A673 (cell line): ENCODE results near the gene PPP1R2. TPM values are rescaled to one million over a fixed set of nuclear protein-coding genes. Genes with fewer than 3 reads are reported as not detected.
"Not testable (repeated sequence)": the region's sequence is repeated elsewhere in the genome, so short reads cannot be mapped to it uniquely, and the experiment has no call there.

Experiments
- BruUV-seq: library from RNA; stranded (reverse); fragments of 400-500 nt; replicated peaks from 2 replicates; lab custom pipeline; 2021; lab: Mats Ljungman, UMichigan
- CTCF ChIA-PET: fragments of 300-600 bp; sonication (Branson Sonifier 250); formaldehyde crosslinking; loops from one replicate; lab custom pipeline; 2022; ENCODE audit warnings: antibody characterized with exemption; lab: Charles Lee
- POLR2A ChIA-PET: fragments of 300-600 bp; sonication (Branson Sonifier 250); formaldehyde crosslinking; loops from one replicate; lab custom pipeline; 2022; ENCODE audit warnings: antibody characterized with exemption; ENCODE audit not compliant: low non-redundant PET; lab: Charles Lee
- DNase-seq: peaks from one replicate; pipeline ENCODE4 v3.0.0-alpha.2; 2015; ENCODE audit warnings: low spot score
- H3K27ac ChIP-seq: fragments of 200-600 bp; sonication (generic); 2 replicates; pipeline ENCODE4 v1.5.1; 2016; ENCODE audit warnings: mixed run types, low read depth, mild to moderate bottlenecking, mixed read lengths, antibody characterized with exemption, low read length; ENCODE audit not compliant: poor library complexity, severe bottlenecking
- H3K27me3 ChIP-seq: fragments of 200-600 bp; sonication (generic); replicated peaks from 2 replicates; pipeline ENCODE4 v1.6.1; 2017; ENCODE audit warnings: mixed run types, low read depth, mild to moderate bottlenecking, mixed read lengths, antibody characterized with exemption, low read length; ENCODE audit not compliant: insufficient read depth, poor library complexity
- H3K36me3 ChIP-seq: fragments of 200-600 bp; sonication (generic); 2 replicates; pipeline ENCODE4 v1.6.1; 2016; ENCODE audit warnings: mixed run types, mild to moderate bottlenecking, mixed read lengths, antibody characterized with exemption, low read length; ENCODE audit not compliant: insufficient read depth, poor library complexity, severe bottlenecking
- H3K4me1 ChIP-seq: fragments of 200-600 bp; sonication (generic); 2 replicates; pipeline ENCODE4 v1.6.1; 2017; ENCODE audit warnings: mixed run types, mild to moderate bottlenecking, mixed read lengths, antibody characterized with exemption, low read length; ENCODE audit not compliant: insufficient read depth, poor library complexity, severe bottlenecking
- H3K4me3 ChIP-seq: fragments of 200-600 bp; sonication (generic); 2 replicates; pipeline ENCODE4 v1.5.1; 2016; ENCODE audit warnings: low read depth, mixed run types, mild to moderate bottlenecking, mixed read lengths, low read length; ENCODE audit not compliant: poor library complexity, severe bottlenecking
- H3K9me3 ChIP-seq: fragments of 200-600 bp; sonication (generic); 2 replicates; pipeline ENCODE4 v1.6.1; 2016; ENCODE audit warnings: mixed run types, low read depth, mild to moderate bottlenecking, mixed read lengths, antibody characterized with exemption, low read length; ENCODE audit not compliant: poor library complexity, severe bottlenecking
- CTCF ChIP-seq: fragments of 300-800, 200-600 bp; sonication (generic); conservative IDR thresholded peaks from 2 replicates; pipeline ENCODE4 v1.5.1; 2017; ENCODE audit warnings: low read depth, mild to moderate bottlenecking, antibody characterized with exemption, low read length, moderate library complexity, mixed read lengths
- EZH2 ChIP-seq: fragments of 200-600 bp; sonication (generic); IDR thresholded peaks from 2 replicates; pipeline ENCODE4 v1.6.1; 2017; ENCODE audit warnings: borderline replicate concordance, low read depth, mild to moderate bottlenecking, mixed read lengths, antibody characterized with exemption, low read length; ENCODE audit not compliant: poor library complexity, severe bottlenecking
- intact Hi-C: fragments of 100-400 bp; cut with micrococcal nuclease; formaldehyde crosslinking; loops from one replicate; pipeline ENCODE4 v1.10.0; 2022; ENCODE audit not compliant: unreplicated experiment
- total RNA-seq: library from RNA; stranded (reverse); gene quantifications from 2 replicates; pipeline ENCODE4 v1.2.3, GENCODE V29; 2021

Gene PPP1R2
- total RNA-seq, 1 experiment from 2014 or later, result 45.5 TPM

GRCh38 chr3:195475614-195476013, 67.5 kb downstream of the PPP1R2 start:
- POLR2A ChIA-PET, result no interaction called here
- intact Hi-C loops, result no loop called here

DNA sequence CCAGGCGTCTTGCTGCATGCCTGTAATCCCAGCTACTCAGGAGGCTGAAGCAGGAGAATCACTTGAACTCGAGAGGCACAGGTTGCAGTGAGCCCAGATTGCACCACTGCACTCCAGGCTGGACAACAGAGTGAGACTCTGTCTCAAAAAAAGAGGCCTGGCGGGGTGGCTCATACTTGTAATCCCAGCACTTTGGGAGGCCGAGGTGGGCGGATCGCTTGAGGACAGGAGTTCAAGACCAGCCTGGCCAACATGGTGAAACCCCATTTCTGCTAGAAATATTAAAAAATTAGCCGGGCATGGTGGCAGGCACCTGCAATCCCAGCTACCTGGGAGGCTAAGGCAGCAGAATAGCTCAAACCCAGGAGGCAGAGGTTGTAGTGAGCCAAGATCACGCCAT, 68.0 kb downstream of the PPP1R2 start:
- DNase-seq, POLR2A ChIA-PET, H3K4me1 ChIP-seq, H3K36me3 ChIP-seq, intact Hi-C loops, BruUV-seq, H3K27me3 ChIP-seq, H3K27ac ChIP-seq, CTCF ChIA-PET, H3K4me3 ChIP-seq, H3K9me3 ChIP-seq: not testable (repeated sequence)

More at GRCh38 chr3:195475614-195476013, 67.5 kb downstream of the PPP1R2 start:
- Histone ChIP-seq H3K27ac (no peak overlapping the region), H3K4me1 (no peaks in the 10 kb centered on the region), H3K9me3 (no peaks in the 10 kb centered on the region), H3K27me3 (no peaks in the 10 kb centered on the region), H3K4me3 (no peak overlapping the region), H3K36me3 (no peaks in the 10 kb centered on the region)
- no peak for TF ChIP-seq EZH2
- TF ChIP-seq CTCF, result no peak
- CTCF ChIA-PET, result no interaction called here
- DNase-seq, result no peak
- BruUV-seq, result no TSS peak

DNA sequence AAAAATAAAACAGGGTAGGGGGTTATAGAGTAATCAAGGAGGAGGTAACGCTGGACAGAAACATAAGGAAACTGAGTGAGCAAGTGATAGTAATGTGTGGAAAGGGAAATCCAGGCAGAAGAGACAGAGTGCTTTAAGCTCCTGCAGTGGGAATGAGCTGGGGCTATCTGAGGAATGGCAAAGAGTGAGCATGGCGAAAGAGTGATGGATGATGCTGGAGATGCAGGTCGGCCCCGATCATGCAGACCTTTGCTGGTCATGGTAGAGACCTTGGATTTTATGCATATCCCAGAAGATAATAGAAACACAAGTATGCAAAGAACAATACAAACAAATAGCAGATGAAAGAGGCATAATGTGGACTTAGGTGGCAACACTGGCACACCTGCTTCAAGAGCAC, 74.3 kb downstream of the PPP1R2 start:
- no peak overlapping the region for H3K4me3 ChIP-seq
- BruUV-seq, result no TSS peak
- DNase-seq, result no peak
- CTCF ChIA-PET, result no interaction called here
- no peaks in the 10 kb centered on the region for H3K27me3 ChIP-seq
- H3K9me3 ChIP-seq, result no peaks in the 10 kb centered on the region
- H3K4me1 ChIP-seq, result no peaks in the 10 kb centered on the region
- H3K27ac ChIP-seq, result no peak overlapping the region
- POLR2A ChIA-PET, result no interaction called here
- TF ChIP-seq EZH2 (no peak), CTCF (no peak)
- intact Hi-C loops, result no loop called here
- no peaks in the 10 kb centered on the region for H3K36me3 ChIP-seq

- no TSS peak for BruUV-seq
- H3K4me1 ChIP-seq, result no peaks in the 10 kb centered on the region
- no peak for TF ChIP-seq CTCF
- TF ChIP-seq EZH2, result no peak
- H3K36me3 ChIP-seq, result no peaks in the 10 kb centered on the region
- H3K27me3 ChIP-seq, result no peaks in the 10 kb centered on the region
- CTCF ChIA-PET, result no interaction called here
- no peak overlapping the region for H3K27ac ChIP-seq
- H3K9me3 ChIP-seq, result no peaks in the 10 kb centered on the region
- DNase-seq, result no peak
- intact Hi-C loops, result no loop called here
- POLR2A ChIA-PET, result no interaction called here
- no peak overlapping the region for H3K4me3 ChIP-seq
Observed at GRCh38 chr3:195468391-195468776, 74.7 kb downstream of the PPP1R2 start.
